ENCODE data around the gene PKN1. TPM values are rescaled to one million over a fixed set of nuclear protein-coding genes. Genes with fewer than 3 reads are reported as not detected.

Gene PKN1
- total and polyA plus RNA-seq, 9 of the 15 experiments (the other 6 are each of a cell fraction or from before 2014, with no cell fraction given): 0.30 to 228 (median 77.5) TPM

DNA sequence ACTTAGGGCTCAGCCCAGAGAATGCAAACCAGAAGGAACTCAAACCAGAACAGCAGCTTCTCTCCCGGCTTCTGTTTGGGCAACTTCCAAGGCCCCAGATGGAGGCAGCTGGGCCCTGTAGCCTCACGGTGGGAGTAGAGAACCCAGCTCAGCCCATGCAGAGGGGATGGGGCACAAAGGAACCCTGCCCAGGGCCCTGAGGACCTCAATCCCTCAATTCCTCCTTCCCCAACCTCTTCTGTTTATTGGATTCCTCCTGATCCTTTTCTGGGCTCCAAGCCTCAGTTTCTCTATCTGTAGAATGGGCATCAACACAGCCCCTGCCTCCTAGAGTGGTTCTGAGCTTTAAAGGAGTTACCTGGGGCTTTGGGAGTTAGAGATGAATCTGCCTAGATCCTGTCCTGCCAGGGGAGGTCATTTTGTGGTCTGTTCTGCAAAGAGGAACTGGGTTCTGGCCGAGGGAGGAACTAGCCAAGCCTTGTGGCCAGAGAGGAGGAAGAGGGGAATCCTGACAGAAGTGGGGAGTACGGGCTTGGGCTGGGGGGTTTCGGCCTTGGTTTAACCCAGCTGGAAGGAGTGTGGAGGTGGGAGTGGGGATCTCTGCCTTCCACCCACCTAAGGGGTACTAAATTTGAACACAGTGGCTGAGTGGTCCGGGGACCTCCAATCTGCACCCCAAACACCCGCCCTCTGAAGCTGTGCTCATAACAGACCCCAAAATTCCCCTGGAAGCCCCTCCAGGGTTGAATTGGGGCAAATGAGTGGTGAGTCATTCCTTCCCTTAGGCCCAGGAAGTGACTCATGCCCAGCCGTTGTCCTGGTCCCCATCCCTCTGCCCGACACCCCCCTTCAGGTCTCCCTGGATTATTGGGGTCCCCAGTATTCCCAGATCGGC lies 49.2 kb upstream of the PKN1 start (continued):
- TF ChIP-seq PHF20 (IDR thresholded peaks at IDR 0.05; ENCODE audit: partially characterized antibody): peak; percentile 67
- no peak for TF ChIP-seq PTTG1 (tag; IDR thresholded peaks at IDR 0.05; ENCODE audit: low read depth)
- peak; percentile 64 for TF ChIP-seq MTA3 (IDR thresholded peaks at IDR 0.05; ENCODE audit: borderline replicate concordance)
- 0 out of 2 replicates have a peak, but pooled peaks have one; percentile 8 for TF ChIP-seq NCOR1 (IDR thresholded peaks at IDR 0.05)
- TF ChIP-seq TEAD1 (CRISPR knock-in tag; IDR thresholded peaks at IDR 0.05): no peak
- TF ChIP-seq TAF7 (tag; IDR thresholded peaks at IDR 0.05): 0 out of 2 replicates have a peak, but pooled peaks have one; percentile 22
- peak; percentile 92; the same call in 1 of the 2 replicates for TF ChIP-seq SMARCC2 (IDR thresholded peaks at IDR 0.05; ENCODE audit: low read depth)
- TF ChIP-seq CHD4 (IDR thresholded peaks at IDR 0.05; ENCODE audit: insufficient read depth, insufficient replicate concordance, low read depth, low read length, poor library complexity, severe bottlenecking): peak; percentile 95
- TF ChIP-seq ZNF561 (CRISPR knock-in tag; conservative IDR thresholded peaks at IDR 0.05): no peak
- no peak for TF ChIP-seq HOXB6 (CRISPR knock-in tag; IDR thresholded peaks at IDR 0.05; ENCODE audit: borderline replicate concordance)
- TF ChIP-seq TCF7L2 (IDR thresholded peaks at IDR 0.05; ENCODE audit: low read depth, low read length): peak; percentile 29; the same call in 1 of the 2 replicates
- TF ChIP-seq TGIF2 (CRISPR knock-in tag; IDR thresholded peaks at IDR 0.05): no peak
- TF ChIP-seq ZNF77 (CRISPR knock-in tag; IDR thresholded peaks at IDR 0.05): no peak
- no peak for TF ChIP-seq CHD2 (IDR thresholded peaks at IDR 0.05; ENCODE audit: low read depth, low read length)
- peak; percentile 12; the same call in 1 of the 2 replicates for TF ChIP-seq ZNF644 (tag; IDR thresholded peaks at IDR 0.05; ENCODE audit: low read depth)
- peak; percentile 34; the same call in 1 of the 2 replicates for TF ChIP-seq CC2D1A (IDR thresholded peaks at IDR 0.05)
- 0 out of 2 replicates have a peak, but pooled peaks have one; percentile 25 for TF ChIP-seq DMBX1 (CRISPR knock-in tag; IDR thresholded peaks at IDR 0.05; ENCODE audit: borderline replicate concordance)
- no peak; a peak in 1 of 4 replicates for TF ChIP-seq FOXK2 (conservative IDR thresholded peaks at IDR 0.05 in 1 of 2, IDR thresholded peaks at IDR 0.05 in 1 of 2; ENCODE audit: low read depth in 2 of 2)
- TF ChIP-seq HDAC2 (IDR thresholded peaks at IDR 0.05): peak; percentile 78; the same call in 1 of the 2 replicates
- TF ChIP-seq SMARCA5 (IDR thresholded peaks at IDR 0.05): peak; percentile 93
- TF ChIP-seq CCNT2 (IDR thresholded peaks at IDR 0.05; ENCODE audit: borderline replicate concordance, extremely low read depth, insufficient read length, low read depth, low read length): peak; percentile 26
- peak in 2 of 3 experiments; percentile 27 to 64 for TF ChIP-seq YY1 (IDR thresholded peaks at IDR 0.05; ENCODE audit: borderline replicate concordance in 1 of 3, control insufficient read depth in 1 of 3, extremely low read depth in 1 of 3, insufficient read depth in 3 of 3, insufficient read length in 1 of 3, insufficient replicate concordance in 2 of 3, low read depth in 1 of 3, low read length in 2 of 3)
- no peak for TF ChIP-seq ZC3H11A (IDR thresholded peaks at IDR 0.05; ENCODE audit: low read depth, low read length)
- peak; percentile 63; the same call in 1 of the 2 replicates for TF ChIP-seq CTBP1 (IDR thresholded peaks at IDR 0.05; ENCODE audit: borderline replicate concordance)
- TF ChIP-seq, protein P1, sequence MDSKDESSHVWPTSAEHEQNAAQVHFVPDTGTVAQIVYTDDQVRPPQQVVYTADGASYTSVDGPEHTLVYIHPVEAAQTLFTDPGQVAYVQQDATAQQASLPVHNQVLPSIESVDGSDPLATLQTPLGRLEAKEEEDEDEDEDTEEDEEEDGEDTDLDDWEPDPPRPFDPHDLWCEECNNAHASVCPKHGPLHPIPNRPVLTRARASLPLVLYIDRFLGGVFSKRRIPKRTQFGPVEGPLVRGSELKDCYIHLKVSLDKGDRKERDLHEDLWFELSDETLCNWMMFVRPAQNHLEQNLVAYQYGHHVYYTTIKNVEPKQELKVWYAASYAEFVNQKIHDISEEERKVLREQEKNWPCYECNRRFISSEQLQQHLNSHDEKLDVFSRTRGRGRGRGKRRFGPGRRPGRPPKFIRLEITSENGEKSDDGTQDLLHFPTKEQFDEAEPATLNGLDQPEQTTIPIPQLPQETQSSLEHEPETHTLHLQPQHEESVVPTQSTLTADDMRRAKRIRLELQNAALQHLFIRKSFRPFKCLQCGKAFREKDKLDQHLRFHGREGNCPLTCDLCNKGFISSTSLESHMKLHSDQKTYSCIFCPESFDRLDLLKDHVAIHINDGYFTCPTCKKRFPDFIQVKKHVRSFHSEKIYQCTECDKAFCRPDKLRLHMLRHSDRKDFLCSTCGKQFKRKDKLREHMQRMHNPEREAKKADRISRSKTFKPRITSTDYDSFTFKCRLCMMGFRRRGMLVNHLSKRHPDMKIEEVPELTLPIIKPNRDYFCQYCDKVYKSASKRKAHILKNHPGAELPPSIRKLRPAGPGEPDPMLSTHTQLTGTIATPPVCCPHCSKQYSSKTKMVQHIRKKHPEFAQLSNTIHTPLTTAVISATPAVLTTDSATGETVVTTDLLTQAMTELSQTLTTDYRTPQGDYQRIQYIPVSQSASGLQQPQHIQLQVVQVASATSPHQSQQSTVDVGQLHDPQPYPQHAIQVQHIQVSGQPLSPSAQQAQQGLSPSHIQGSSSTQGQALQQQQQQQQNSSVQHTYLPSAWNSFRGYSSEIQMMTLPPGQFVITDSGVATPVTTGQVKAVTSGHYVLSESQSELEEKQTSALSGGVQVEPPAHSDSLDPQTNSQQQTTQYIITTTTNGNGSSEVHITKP (IDR thresholded peaks at IDR 0.05; ENCODE audit: partially characterized antibody): peak; percentile 92
